Measurements from ENCODE around the gene TMEM250. TPM values are rescaled to one million over a fixed set of nuclear protein-coding genes. Genes with fewer than 3 reads are reported as not detected.

The TMEM250 gene
- total RNA-seq, 1 donor from 2014 or later = 29.8 TPM

DNA sequence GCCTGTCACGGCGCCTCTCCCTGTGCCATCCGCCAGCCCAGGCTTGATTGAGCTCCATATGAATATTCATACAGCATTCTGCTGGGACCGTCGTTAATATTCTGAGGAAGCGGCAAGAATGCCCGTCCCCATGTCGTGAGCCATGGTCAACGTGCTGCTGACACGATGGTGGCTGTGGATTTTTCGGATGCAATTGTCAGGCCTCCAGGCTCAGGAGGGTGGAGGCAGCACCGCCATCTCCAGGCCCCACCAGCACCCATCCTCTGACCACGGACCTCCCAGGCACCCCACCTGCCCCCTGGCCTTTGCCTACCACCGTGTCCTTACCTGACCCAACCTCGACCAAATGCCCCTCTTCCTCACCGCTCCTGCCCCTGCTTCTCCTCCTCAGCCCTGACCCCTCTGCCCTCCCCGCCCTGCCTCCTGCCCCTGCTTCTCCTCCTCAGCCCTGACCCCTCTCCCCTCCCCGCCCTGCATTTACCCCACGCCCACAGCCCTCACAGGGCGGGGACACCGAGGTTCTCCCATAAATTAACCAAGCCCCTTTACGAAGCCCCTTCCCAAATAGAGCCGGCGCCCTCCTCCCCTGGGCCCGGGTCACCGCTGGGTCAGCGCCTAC, 9.9 kb downstream of the TMEM250 start:
- H3K4me3 ChIP-seq (ENCODE audit: insufficient read depth, low read depth, low read length) = no peak overlapping the region
- Mint-ChIP-seq H3K27ac (ENCODE audit: unreplicated experiment) (peak overlapping the region; percentile 62), H3K4me3 (ENCODE audit: unreplicated experiment) (no peak overlapping the region), H3K36me3 (ENCODE audit: low read depth, unreplicated experiment) (peaks cover 4% of the 10 kb centered on the region), H3K9me3 (ENCODE audit: unreplicated experiment) (no peaks in the 10 kb centered on the region), H3K27me3 (ENCODE audit: low read depth, unreplicated experiment) (peaks cover 2% of the 10 kb centered on the region), H3K4me1 (ENCODE audit: low read depth, unreplicated experiment) (peaks cover 18% of the 10 kb centered on the region)
- no peaks in the 10 kb centered on the region for H3K9me3 ChIP-seq (ENCODE audit: insufficient read depth, low read depth, low read length)
- peaks cover 23% of the 10 kb centered on the region for H3K4me1 ChIP-seq (ENCODE audit: insufficient read depth, low read length)
- H3K27me3 ChIP-seq (ENCODE audit: insufficient read depth, low read length) = no peaks in the 10 kb centered on the region
- no peaks in the 10 kb centered on the region for H3K36me3 ChIP-seq (ENCODE audit: insufficient read depth, low read length)
- FAIRE-seq (no peak), DNase-seq (ENCODE audit: low read depth) (no peak)
- peak overlapping the region; percentile 83 for H3K4me2 ChIP-seq (ENCODE audit: low read length)
- TF ChIP-seq EZH2 (IDR thresholded peaks at IDR 0.05; ENCODE audit: insufficient read depth, low read length) = no peak
- no peak for TF ChIP-seq CTCF (IDR thresholded peaks at IDR 0.05; ENCODE audit: insufficient read depth, low read depth, low read length)
- no peak overlapping the region for H3K27ac ChIP-seq (ENCODE audit: low read depth, low read length)
- no peak overlapping the region for H2AFZ ChIP-seq (ENCODE audit: low read depth, low read length)
- H3K9ac ChIP-seq (ENCODE audit: low read length) = no peak overlapping the region
- H3K79me2 ChIP-seq (ENCODE audit: insufficient read depth, low read length) = no peaks in the 10 kb centered on the region
- H4K20me1 ChIP-seq (ENCODE audit: insufficient read depth, low read length) = no peaks in the 10 kb centered on the region

DNA sequence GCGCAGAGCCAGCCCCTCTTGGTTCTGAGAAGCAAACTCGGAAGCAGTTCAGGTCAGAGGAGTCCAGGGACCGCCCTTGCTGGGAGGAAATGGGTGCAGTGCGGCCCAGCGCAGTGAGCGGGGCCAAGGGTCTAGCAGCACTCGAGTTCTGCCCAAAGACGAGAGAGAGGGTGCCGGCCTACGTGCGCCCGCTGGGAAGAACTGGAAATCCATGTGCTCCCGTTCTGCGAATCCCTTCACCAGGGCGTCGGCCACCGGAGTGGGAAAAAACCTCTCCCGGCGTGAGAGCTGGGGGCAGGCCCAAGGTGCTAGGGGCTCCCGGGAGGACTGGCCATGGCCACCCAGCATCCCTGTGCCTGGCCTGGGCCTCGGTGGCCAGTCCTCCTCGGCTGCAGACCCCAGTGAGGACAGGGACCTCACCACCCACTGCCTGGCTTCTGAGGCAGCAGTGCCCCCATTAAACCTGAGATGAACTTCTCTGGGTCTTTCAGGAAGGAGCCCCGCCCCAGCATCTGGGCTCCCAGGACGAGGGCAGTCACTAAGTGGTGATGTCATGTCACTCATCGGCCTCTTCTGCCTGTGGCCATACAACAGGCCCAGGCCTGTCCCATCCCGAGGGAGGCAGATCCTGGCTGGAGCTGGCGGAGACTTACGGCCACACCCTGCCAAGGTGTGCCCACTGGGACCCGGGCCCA, 10.6 kb downstream of the TMEM250 start:
- TF ChIP-seq CTCF (IDR thresholded peaks at IDR 0.05; ENCODE audit: insufficient read depth, low read depth, low read length) (no peak), EZH2 (IDR thresholded peaks at IDR 0.05; ENCODE audit: insufficient read depth, low read length) (no peak)
- H3K4me1 ChIP-seq (ENCODE audit: insufficient read depth, low read length) = peaks cover 23% of the 10 kb centered on the region
- H3K79me2 ChIP-seq (ENCODE audit: insufficient read depth, low read length) = no peaks in the 10 kb centered on the region

More for the DNA sequence above, 10.6 kb downstream of the TMEM250 start:
- Histone ChIP-seq H4K20me1 (ENCODE audit: insufficient read depth, low read length) (no peaks in the 10 kb centered on the region), H3K27ac (ENCODE audit: low read depth, low read length) (no peak overlapping the region), H3K9me3 (ENCODE audit: insufficient read depth, low read depth, low read length) (no peaks in the 10 kb centered on the region), H2AFZ (ENCODE audit: low read depth, low read length) (no peak overlapping the region), H3K9ac (ENCODE audit: low read length) (no peak overlapping the region), H3K4me2 (ENCODE audit: low read length) (no peak overlapping the region), H3K27me3 (ENCODE audit: insufficient read depth, low read length) (no peaks in the 10 kb centered on the region), H3K4me3 (ENCODE audit: insufficient read depth, low read depth, low read length) (no peak overlapping the region), H3K36me3 (ENCODE audit: insufficient read depth, low read length) (no peaks in the 10 kb centered on the region)
- no peaks in the 10 kb centered on the region for H3K36me3 Mint-ChIP-seq (ENCODE audit: low read depth, unreplicated experiment)
- no peak for DNase-seq (ENCODE audit: low read depth)
- peaks cover 2% of the 10 kb centered on the region for H3K27me3 Mint-ChIP-seq (ENCODE audit: low read depth, unreplicated experiment)
- peaks cover 18% of the 10 kb centered on the region for H3K4me1 Mint-ChIP-seq (ENCODE audit: low read depth, unreplicated experiment)
- H3K27ac Mint-ChIP-seq (ENCODE audit: unreplicated experiment) = no peak overlapping the region
- H3K4me3 Mint-ChIP-seq (ENCODE audit: unreplicated experiment) = no peak overlapping the region
- H3K9me3 Mint-ChIP-seq (ENCODE audit: unreplicated experiment) = no peaks in the 10 kb centered on the region
- no peak for FAIRE-seq

Measured in astrocyte (in vitro differentiated cells and primary cell).